Urinary bladder (tissue), 4 donors: ENCODE measurements around the gene PRKCZ. TPM values are rescaled to one million over a fixed set of nuclear protein-coding genes. Genes with fewer than 3 reads are reported as not detected.

Experiments used
- DNase-seq: peaks from one replicate; pipeline ENCODE4 v3.0.0-alpha.2; 2015; ENCODE audit errors: extremely low spot score
- H3K27ac ChIP-seq: one replicate; pipeline ENCODE4 v1.5.1; 2013; ENCODE audit warnings: low read depth, mild to moderate bottlenecking, moderate library complexity
- H3K36me3 ChIP-seq: one replicate; pipeline ENCODE4 v1.6.1; 2013; ENCODE audit warnings: mild to moderate bottlenecking, moderate library complexity; ENCODE audit not compliant: insufficient read depth
- H3K4me1 ChIP-seq: one replicate; pipeline ENCODE4 v1.6.1; 2013; ENCODE audit warnings: mild to moderate bottlenecking, moderate library complexity; ENCODE audit not compliant: insufficient read depth
- H3K4me3 ChIP-seq: one replicate; pipeline ENCODE4 v1.5.1; 2013; ENCODE audit warnings: low read depth, low read length
- WGBS: extraction: QIAGEN DNeasy Blood & Tissue Kit; methylation state at CpG from one replicate; pipeline ENCODE4 v1.1.7; 2013; 5-methylcytosine and 5-hydroxymethylcytosine counted together
- polyA plus RNA-seq: library from polyadenylated mRNA; stranded (reverse); fragments of 200-250 nt; gene quantifications from one replicate; pipeline ENCODE4 v1.2.3, GENCODE V29; 2013
- total RNA-seq: library from RNA; depleted of rRNA; stranded (reverse); fragments of >200 nt; gene quantifications from one replicate; pipeline ENCODE4 v1.2.3, GENCODE V29; 2014
- donor health status: healthy with polysubstance abuse.
- donor health status: healthy.

The PRKCZ gene
- total and polyA plus RNA-seq, 2 donors: 6.3 to 6.6 TPM

- H3K27ac ChIP-seq: peak overlapping the region; percentile 99
- 16% methylated on average over 73 of the region's 73 CpGs for WGBS
- no peak for DNase-seq
- H3K36me3 ChIP-seq: no peaks in the 10 kb centered on the region
- peak overlapping the region; percentile 75 for H3K4me3 ChIP-seq
- H3K4me1 ChIP-seq: peaks cover under 1% of the 10 kb centered on the region
Measured at GRCh38 chr1:2226525-2227345, 176.5 kb downstream of the PRKCZ start.

- Histone ChIP-seq H3K4me1 (peaks cover 3% of the 10 kb centered on the region), H3K36me3 (no peaks in the 10 kb centered on the region), H3K4me3 (peak overlapping the region; percentile 92), H3K27ac (peak overlapping the region; percentile 99)
- WGBS: under 1% methylated on average over 119 of the region's 129 CpGs
- DNase-seq: peak; percentile 91
Measured at GRCh38 chr1:2227346-2228156, 177.3 kb downstream of the PRKCZ start.

GRCh38 chr1:2228157-2228594 lies 178.0 kb downstream of the PRKCZ start, which contains the start of gene SKI:
Gene SKI, plus strand, starts transcription at chr1:2228319. Its CDS starts 448 bp downstream, at chr1:2228767.
- DNase-seq: no peak
- Histone ChIP-seq H3K4me3 (peak within 1 kb of the TSS; percentile 92), H3K4me1 (peaks cover 3% of the 10 kb centered on the region), H3K27ac (peak within 1 kb of the TSS; percentile 99), H3K36me3 (no peaks in the 10 kb centered on the region)
- under 1% methylated on average over 84 of the region's 100 CpGs for WGBS

GRCh38 chr1:2228694-2229036 lies 178.5 kb downstream of the PRKCZ start:
- Histone ChIP-seq H3K27ac (peak overlapping the region; percentile 76), H3K4me1 (peaks cover 3% of the 10 kb centered on the region), H3K36me3 (no peaks in the 10 kb centered on the region), H3K4me3 (peak overlapping the region; percentile 92)
- under 1% methylated on average over 47 of the region's 50 CpGs for WGBS
- no peak for DNase-seq

GRCh38 chr1:2229037-2229864 lies 179.0 kb downstream of the PRKCZ start:
- Histone ChIP-seq H3K27ac (peak overlapping the region; percentile 50), H3K36me3 (no peaks in the 10 kb centered on the region), H3K4me3 (peak overlapping the region; percentile 92), H3K4me1 (peaks cover 3% of the 10 kb centered on the region)
- DNase-seq: no peak
- WGBS: under 1% methylated on average over 77 of the region's 77 CpGs

- H3K4me3 ChIP-seq: peak overlapping the region; percentile 92
- no peaks in the 10 kb centered on the region for H3K36me3 ChIP-seq
- 8% methylated on average over 32 of the region's 32 CpGs for WGBS
- H3K4me1 ChIP-seq: peaks cover 4% of the 10 kb centered on the region
- peak overlapping the region; percentile 50 for H3K27ac ChIP-seq
- DNase-seq: no peak
Measured at GRCh38 chr1:2229911-2230731, 179.9 kb downstream of the PRKCZ start.

- Histone ChIP-seq H3K4me3 (peak overlapping the region; percentile 92), H3K4me1 (peaks cover 7% of the 10 kb centered on the region), H3K36me3 (no peaks in the 10 kb centered on the region), H3K27ac (peak overlapping the region; percentile 65)
- DNase-seq: no peak
- 5% methylated on average over 30 of the region's 30 CpGs for WGBS
Measured at GRCh38 chr1:2230781-2231531, 180.7 kb downstream of the PRKCZ start.

- Histone ChIP-seq H3K4me3 (peak overlapping the region; percentile 92), H3K4me1 (peaks cover 7% of the 10 kb centered on the region), H3K27ac (peak overlapping the region; percentile 58), H3K36me3 (no peaks in the 10 kb centered on the region)
- WGBS: 12% methylated on average over 26 of the region's 26 CpGs
- no peak for DNase-seq
Measured at GRCh38 chr1:2231532-2232254, 181.5 kb downstream of the PRKCZ start.

GRCh38 chr1:2232255-2232915 lies 182.2 kb downstream of the PRKCZ start:
- no peak for DNase-seq
- peaks cover 9% of the 10 kb centered on the region for H3K4me1 ChIP-seq
- 28% methylated on average over 17 of the region's 17 CpGs for WGBS

GRCh38 chr1:2232916-2233438 lies 182.8 kb downstream of the PRKCZ start:
- no peak for DNase-seq
- Histone ChIP-seq H3K27ac (no peak overlapping the region), H3K36me3 (no peaks in the 10 kb centered on the region), H3K4me3 (no peak overlapping the region), H3K4me1 (peaks cover 10% of the 10 kb centered on the region)
- 47% methylated on average over 23 of the region's 23 CpGs for WGBS

More at GRCh38 chr1:2232255-2232915, 182.2 kb downstream of the PRKCZ start:
- peak overlapping the region; percentile 92 for H3K4me3 ChIP-seq
- H3K36me3 ChIP-seq: no peaks in the 10 kb centered on the region
- H3K27ac ChIP-seq: peak overlapping the region; percentile 43

- Histone ChIP-seq H3K27ac (peak overlapping the region; percentile 68), H3K36me3 (no peaks in the 10 kb centered on the region), H3K4me3 (peak overlapping the region; percentile 1), H3K4me1 (peaks cover 10% of the 10 kb centered on the region)
- WGBS: 66% methylated on average over 12 of the region's 12 CpGs
- no peak for DNase-seq
Measured at GRCh38 chr1:2233468-2233867, 183.3 kb downstream of the PRKCZ start.
